WTC11 (cell line): ENCODE data around the gene IFNK. TPM values are rescaled to one million over a fixed set of nuclear protein-coding genes. Genes with fewer than 3 reads are reported as not detected.

ENCODE experiments used
- ATAC-seq: fragments of 200-7000 bp; cut with Tn5 transposase; 2 replicates; pipeline ENCODE4 v1.10.0; 2021; ENCODE audit warnings: mild to moderate bottlenecking, moderate library complexity
- CTCF ChIA-PET: fragments of 300-600 bp; sonication (Branson Sonifier 250); formaldehyde crosslinking; loops from one replicate; lab custom pipeline; 2021; ENCODE audit warnings: antibody characterized with exemption; lab: Charles Lee
- POLR2A ChIA-PET: fragments of 350-600 bp; sonication (Branson Sonifier 250); formaldehyde crosslinking; loops from one replicate; lab custom pipeline; 2021; ENCODE audit warnings: antibody characterized with exemption; lab: Charles Lee
- DNase-seq: peaks from one replicate; pipeline ENCODE4 v3.0.0; 2021; ENCODE audit warnings: low spot score
- H3K27ac Mint-ChIP-seq: 2 replicates; pipeline ENCODE4 v1.8.0; 2021; ENCODE audit warnings: mixed read lengths
- H3K27me3 Mint-ChIP-seq: 2 replicates; pipeline ENCODE4 v1.8.0; 2021; ENCODE audit warnings: low read depth, mild to moderate bottlenecking, moderate library complexity, mixed read lengths
- H3K36me3 Mint-ChIP-seq: 2 replicates; pipeline ENCODE4 v1.8.0; 2021; ENCODE audit warnings: mixed read lengths
- H3K4me1 Mint-ChIP-seq: 2 replicates; pipeline ENCODE4 v1.8.0; 2022; ENCODE audit warnings: mixed read lengths
- H3K4me3 Mint-ChIP-seq: 2 replicates; pipeline ENCODE4 v1.8.0; 2021; ENCODE audit warnings: mild to moderate bottlenecking, moderate library complexity, mixed read lengths
- H3K9me3 Mint-ChIP-seq: 2 replicates; pipeline ENCODE4 v1.8.0; 2021; ENCODE audit warnings: mixed read lengths
- CBFB ChIP-seq: sonication (generic); formaldehyde crosslinking; IDR thresholded peaks from 2 replicates; pipeline ENCODE4 v1.8.1; 2022; ENCODE audit warnings: mild to moderate bottlenecking, low read depth, missing genetic modification reagents
- CREB1 ChIP-seq: sonication (generic); formaldehyde crosslinking; IDR thresholded peaks from 2 replicates; pipeline ENCODE4 v1.8.0; 2023; ENCODE audit warnings: mild to moderate bottlenecking, missing genetic modification reagents
- ERG ChIP-seq: fragments of 250-450 bp; sonication (Bioruptor Pico); IDR thresholded peaks from 2 replicates; pipeline ENCODE4 v1.8.0; 2021; ENCODE audit warnings: mild to moderate bottlenecking
- ETV6 ChIP-seq: sonication (generic); formaldehyde crosslinking; IDR thresholded peaks from 2 replicates; pipeline ENCODE4 v1.8.1; 2022; ENCODE audit warnings: mild to moderate bottlenecking, missing genetic modification reagents
- FOXP1 ChIP-seq: sonication (generic); formaldehyde crosslinking; IDR thresholded peaks from 2 replicates; pipeline ENCODE4 v1.8.0; 2022; ENCODE audit warnings: missing genetic modification reagents, mild to moderate bottlenecking, moderate library complexity, borderline replicate concordance
- GABPB1 ChIP-seq: sonication (generic); formaldehyde crosslinking; IDR thresholded peaks from 2 replicates; pipeline ENCODE4 v1.8.1; 2023; ENCODE audit warnings: mild to moderate bottlenecking, missing genetic modification reagents
- IRF1 ChIP-seq: sonication (generic); formaldehyde crosslinking; IDR thresholded peaks from 2 replicates; pipeline ENCODE4 v1.8.0; 2023; ENCODE audit warnings: missing genetic modification reagents
- MAX ChIP-seq: sonication (generic); formaldehyde crosslinking; IDR thresholded peaks from 2 replicates; pipeline ENCODE4 v1.8.0; 2022; ENCODE audit warnings: mild to moderate bottlenecking, missing genetic modification reagents
- NR3C1 ChIP-seq: sonication (generic); formaldehyde crosslinking; conservative IDR thresholded peaks from 2 replicates; pipeline ENCODE4 v1.8.1; 2023; ENCODE audit warnings: low read depth, mild to moderate bottlenecking, missing genetic modification reagents
- STAT6 ChIP-seq: sonication (generic); formaldehyde crosslinking; conservative IDR thresholded peaks from 2 replicates; pipeline ENCODE4 v1.8.1; 2023; ENCODE audit warnings: mild to moderate bottlenecking, low read depth, missing genetic modification reagents, moderate library complexity
- TEAD4 ChIP-seq: sonication (generic); formaldehyde crosslinking; IDR thresholded peaks from 2 replicates; pipeline ENCODE4 v1.8.0; 2022; ENCODE audit warnings: mild to moderate bottlenecking, missing genetic modification reagents
- TP53 ChIP-seq: sonication (generic); formaldehyde crosslinking; IDR thresholded peaks from 2 replicates; pipeline ENCODE4 v1.8.1; 2023; ENCODE audit warnings: mild to moderate bottlenecking, missing genetic modification reagents
- ZNF121 ChIP-seq: sonication (generic); formaldehyde crosslinking; IDR thresholded peaks from 2 replicates; pipeline ENCODE4 v1.8.0; 2023; ENCODE audit warnings: missing genetic modification reagents
- ZNF138 ChIP-seq: sonication (generic); formaldehyde crosslinking; conservative IDR thresholded peaks from 2 replicates; pipeline ENCODE4 v1.8.1; 2022; ENCODE audit warnings: mild to moderate bottlenecking, moderate library complexity, missing genetic modification reagents
- ZNF263 ChIP-seq: sonication (generic); formaldehyde crosslinking; IDR thresholded peaks from 2 replicates; pipeline ENCODE4 v1.8.1; 2022; ENCODE audit warnings: low read depth, mild to moderate bottlenecking, moderate library complexity, missing genetic modification reagents
- ZNF281 ChIP-seq: sonication (generic); formaldehyde crosslinking; IDR thresholded peaks from 2 replicates; pipeline ENCODE4 v1.8.0; 2023; ENCODE audit warnings: mild to moderate bottlenecking, missing genetic modification reagents
- ZNF317 ChIP-seq: sonication (generic); formaldehyde crosslinking; IDR thresholded peaks from 2 replicates; pipeline ENCODE4 v1.8.1; 2023; ENCODE audit warnings: low read depth, mild to moderate bottlenecking, moderate library complexity, missing genetic modification reagents, borderline replicate concordance
- ZNF425 ChIP-seq: fragments of 250-450 bp; sonication (Bioruptor Pico); conservative IDR thresholded peaks from 2 replicates; pipeline ENCODE4 v1.9.0; 2021; ENCODE audit warnings: mild to moderate bottlenecking
- total RNA-seq: library from RNA; stranded (reverse); gene quantifications from 3 replicates; pipeline ENCODE4 v1.2.3, GENCODE V29; 2021

Gene IFNK
- total RNA-seq, 1 experiment from 2014 or later: not detected

- Mint-ChIP-seq H3K27me3 (no peaks in the 10 kb centered on the region), H3K36me3 (peaks cover 25% of the 10 kb centered on the region), H3K9me3 (peaks cover 17% of the 10 kb centered on the region), H3K27ac (peak overlapping the region; percentile 60), H3K4me1 (peaks cover 52% of the 10 kb centered on the region), H3K4me3 (no peak overlapping the region)
- ChIA-PET CTCF (interaction anchor here (0.5 to 3.0 kb wide), 8 partner anchors 34 to 163 kb away, joined by 3 to 12 read pairs (median 4); partner anchors contain the start of gene MOB3B), POLR2A (interaction anchor here (1.4 kb wide), 1 partner anchor 47 kb away, joined by 3 read pairs; no protein-coding TSS in a partner anchor)
- ATAC-seq: peak; percentile 49
- no peak for DNase-seq
- no peak for TF ChIP-seq ZNF425 (CRISPR knock-in tag)
- no peak for TF ChIP-seq STAT6 (CRISPR knock-in tag)
- TF ChIP-seq MAX: no peak
- TF ChIP-seq ERG: no peak
- TF ChIP-seq ETV6 (CRISPR knock-in tag): no peak
- TF ChIP-seq ZNF281 (CRISPR knock-in tag): no peak
- TF ChIP-seq ZNF138 (CRISPR knock-in tag): no peak
- no peak for TF ChIP-seq ZNF121 (CRISPR knock-in tag)
- no peak for TF ChIP-seq NR3C1
- TF ChIP-seq TEAD4: no peak
- TF ChIP-seq TP53 (CRISPR knock-in tag): no peak
- TF ChIP-seq CREB1 (CRISPR knock-in tag): no peak
Observed at GRCh38 chr9:27489087-27489876, 34.8 kb upstream of the IFNK start.

- ChIA-PET POLR2A (no interaction called here), CTCF (no interaction called here)
- ATAC-seq (no peak), DNase-seq (no peak)
- Mint-ChIP-seq H3K9me3 (peaks cover 19% of the 10 kb centered on the region), H3K4me1 (peaks cover 51% of the 10 kb centered on the region), H3K27ac (no peak overlapping the region), H3K27me3 (no peaks in the 10 kb centered on the region), H3K36me3 (peaks cover 34% of the 10 kb centered on the region), H3K4me3 (no peak overlapping the region)
- TF ChIP-seq FOXP1 (CRISPR knock-in tag): no peak
- no peak for TF ChIP-seq CBFB (CRISPR knock-in tag)
- TF ChIP-seq IRF1 (CRISPR knock-in tag): no peak
- TF ChIP-seq TEAD4: no peak
- no peak for TF ChIP-seq ZNF317 (CRISPR knock-in tag)
- TF ChIP-seq GABPB1: no peak
- no peak for TF ChIP-seq ZNF263 (CRISPR knock-in tag)
Observed at GRCh38 chr9:27491154-27491553, 32.9 kb upstream of the IFNK start.
